Measurements from ENCODE around the gene MRPS5.

The MRPS5 gene

DNA sequence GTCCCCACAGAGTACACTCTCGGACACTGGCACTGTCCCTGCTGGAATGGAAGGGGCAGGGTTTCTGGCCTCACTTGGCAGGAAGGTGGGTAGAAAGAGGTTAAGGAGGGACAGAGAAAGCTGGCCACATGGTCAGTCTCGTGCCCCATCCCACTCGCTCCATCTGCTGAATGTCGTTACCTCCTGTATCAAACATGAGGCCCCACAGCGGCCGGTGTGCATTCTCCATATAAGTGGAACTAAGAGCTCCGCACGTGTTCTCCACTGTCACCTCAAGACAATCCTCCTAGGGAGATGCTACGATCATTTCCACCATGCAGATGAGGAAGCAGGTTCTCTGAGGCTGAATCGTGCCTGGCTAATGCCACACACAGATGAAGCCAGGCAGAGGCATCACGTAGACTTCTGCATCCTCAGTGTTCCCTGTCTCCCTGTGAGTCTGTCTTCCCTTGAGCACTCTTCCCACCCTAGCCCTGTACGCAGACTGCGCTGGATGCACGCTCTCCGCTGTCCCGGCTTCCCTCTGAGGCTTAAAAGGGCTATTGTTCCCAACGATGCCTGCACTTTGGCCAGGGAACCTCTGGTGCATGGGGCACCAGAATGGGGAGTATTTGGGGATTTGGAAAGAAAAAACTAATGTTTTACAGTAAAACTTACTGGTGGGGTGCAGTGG is 61.0 kb downstream of the MRPS5 start:
- no peak overlapping the region for H3K4me3 ChIP-seq (ENCODE audit: low read depth, low read length)
- TF ChIP-seq, protein P1, sequence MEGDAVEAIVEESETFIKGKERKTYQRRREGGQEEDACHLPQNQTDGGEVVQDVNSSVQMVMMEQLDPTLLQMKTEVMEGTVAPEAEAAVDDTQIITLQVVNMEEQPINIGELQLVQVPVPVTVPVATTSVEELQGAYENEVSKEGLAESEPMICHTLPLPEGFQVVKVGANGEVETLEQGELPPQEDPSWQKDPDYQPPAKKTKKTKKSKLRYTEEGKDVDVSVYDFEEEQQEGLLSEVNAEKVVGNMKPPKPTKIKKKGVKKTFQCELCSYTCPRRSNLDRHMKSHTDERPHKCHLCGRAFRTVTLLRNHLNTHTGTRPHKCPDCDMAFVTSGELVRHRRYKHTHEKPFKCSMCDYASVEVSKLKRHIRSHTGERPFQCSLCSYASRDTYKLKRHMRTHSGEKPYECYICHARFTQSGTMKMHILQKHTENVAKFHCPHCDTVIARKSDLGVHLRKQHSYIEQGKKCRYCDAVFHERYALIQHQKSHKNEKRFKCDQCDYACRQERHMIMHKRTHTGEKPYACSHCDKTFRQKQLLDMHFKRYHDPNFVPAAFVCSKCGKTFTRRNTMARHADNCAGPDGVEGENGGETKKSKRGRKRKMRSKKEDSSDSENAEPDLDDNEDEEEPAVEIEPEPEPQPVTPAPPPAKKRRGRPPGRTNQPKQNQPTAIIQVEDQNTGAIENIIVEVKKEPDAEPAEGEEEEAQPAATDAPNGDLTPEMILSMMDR (IDR thresholded peaks at IDR 0.05; ENCODE audit: low read depth, low read length) = no peak

DNA sequence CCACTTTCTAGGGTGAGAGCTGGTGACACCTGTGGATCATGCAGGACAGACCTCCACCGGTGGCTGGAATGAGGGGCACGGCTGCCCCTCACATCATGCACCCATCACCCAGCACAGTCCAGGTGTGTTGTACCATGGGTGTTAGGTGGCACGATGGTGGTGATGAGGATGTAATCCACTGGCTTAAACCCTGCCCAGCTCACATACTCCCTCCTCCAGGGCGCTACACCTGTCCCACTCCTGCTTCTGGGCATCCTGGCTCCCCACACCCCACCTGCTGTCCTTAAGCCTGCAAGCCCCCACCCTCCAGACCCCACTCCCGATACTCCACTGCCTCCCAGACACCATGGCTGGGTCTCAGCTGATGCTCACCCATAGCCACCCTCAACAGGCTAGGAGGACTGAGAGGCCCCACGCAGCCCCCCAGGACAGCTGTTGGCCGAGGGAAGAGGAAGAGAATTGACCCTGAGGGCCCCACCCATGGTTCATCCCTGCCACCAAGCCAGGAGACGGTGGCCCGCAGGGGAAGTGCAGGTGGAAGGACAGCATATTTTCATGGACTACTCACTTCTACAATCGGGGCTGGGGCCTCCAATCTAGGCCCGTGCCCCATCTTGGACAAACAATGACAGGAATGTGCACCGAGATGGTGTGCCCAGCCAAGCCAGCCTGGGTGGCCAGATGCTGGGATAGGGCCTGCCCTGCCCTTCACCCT is 61.8 kb downstream of the MRPS5 start:
- H3K4me3 ChIP-seq (ENCODE audit: low read depth, low read length) = no peak overlapping the region
- TF ChIP-seq, protein P1 (IDR thresholded peaks at IDR 0.05; ENCODE audit: low read depth, low read length) = no peak

DNA sequence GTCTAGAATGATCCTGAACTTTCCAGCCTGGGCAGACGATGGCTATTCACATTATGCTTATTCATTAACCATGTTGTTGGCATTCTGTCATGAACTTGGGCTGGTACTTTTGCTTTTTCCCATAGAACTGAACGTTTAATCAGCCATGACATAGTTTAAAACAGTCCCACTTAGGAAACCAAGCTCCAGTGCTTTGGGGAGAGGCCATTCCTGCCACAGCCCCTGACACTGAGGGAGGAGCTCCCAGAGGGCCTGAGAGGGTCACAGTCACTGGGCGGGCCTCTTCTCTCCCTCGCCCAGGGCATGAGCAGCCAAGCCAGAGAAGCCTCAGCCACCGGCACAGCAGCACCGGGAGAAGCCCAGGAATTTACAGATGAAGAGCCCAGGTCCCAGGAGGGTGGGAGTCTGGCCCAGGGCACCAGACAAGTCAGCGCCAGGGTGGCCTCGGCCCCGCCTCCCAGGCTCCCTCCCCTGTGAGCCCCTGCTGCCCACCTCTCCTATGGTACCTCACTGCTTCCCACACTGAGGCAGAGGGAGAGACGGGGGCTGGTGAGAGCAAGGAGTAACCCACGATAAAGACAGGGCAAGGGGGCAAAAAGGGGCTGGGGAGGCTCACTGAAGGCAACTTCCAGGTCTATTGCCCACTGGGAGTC is 62.5 kb downstream of the MRPS5 start:
- no peak overlapping the region for H3K4me3 ChIP-seq (ENCODE audit: low read depth, low read length)
- TF ChIP-seq, protein P1 (IDR thresholded peaks at IDR 0.05; ENCODE audit: low read depth, low read length) = no peak

DNA sequence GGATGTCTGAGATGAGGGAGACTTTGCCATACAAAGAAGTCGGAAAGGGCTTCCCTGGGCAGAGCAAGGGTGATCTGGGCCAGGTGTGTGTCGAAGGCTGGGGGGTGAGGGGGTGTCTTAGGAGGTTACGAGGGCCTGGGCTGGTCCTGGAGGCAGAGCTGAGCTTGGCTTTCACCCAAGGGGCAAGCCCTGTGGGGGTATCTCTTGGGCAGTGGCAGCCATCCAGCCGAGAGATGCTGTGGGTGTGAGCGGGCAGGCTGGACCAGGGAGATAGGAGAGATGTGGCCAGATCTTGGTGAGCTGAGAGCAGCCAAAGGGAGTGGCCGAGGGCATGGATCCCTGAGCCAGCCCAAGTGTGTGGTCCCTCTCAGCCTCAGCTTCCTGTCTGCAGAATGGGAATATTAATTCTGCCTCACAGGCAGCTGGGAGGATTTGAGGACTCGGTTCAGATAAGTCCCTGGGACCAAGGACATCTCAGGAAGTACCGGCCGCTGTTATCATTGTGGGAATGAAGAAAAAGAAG is 63.1 kb downstream of the MRPS5 start:
- TF ChIP-seq, protein P1 (IDR thresholded peaks at IDR 0.05; ENCODE audit: low read depth, low read length) = no peak
- no peak overlapping the region for H3K4me3 ChIP-seq (ENCODE audit: low read depth, low read length)

DNA sequence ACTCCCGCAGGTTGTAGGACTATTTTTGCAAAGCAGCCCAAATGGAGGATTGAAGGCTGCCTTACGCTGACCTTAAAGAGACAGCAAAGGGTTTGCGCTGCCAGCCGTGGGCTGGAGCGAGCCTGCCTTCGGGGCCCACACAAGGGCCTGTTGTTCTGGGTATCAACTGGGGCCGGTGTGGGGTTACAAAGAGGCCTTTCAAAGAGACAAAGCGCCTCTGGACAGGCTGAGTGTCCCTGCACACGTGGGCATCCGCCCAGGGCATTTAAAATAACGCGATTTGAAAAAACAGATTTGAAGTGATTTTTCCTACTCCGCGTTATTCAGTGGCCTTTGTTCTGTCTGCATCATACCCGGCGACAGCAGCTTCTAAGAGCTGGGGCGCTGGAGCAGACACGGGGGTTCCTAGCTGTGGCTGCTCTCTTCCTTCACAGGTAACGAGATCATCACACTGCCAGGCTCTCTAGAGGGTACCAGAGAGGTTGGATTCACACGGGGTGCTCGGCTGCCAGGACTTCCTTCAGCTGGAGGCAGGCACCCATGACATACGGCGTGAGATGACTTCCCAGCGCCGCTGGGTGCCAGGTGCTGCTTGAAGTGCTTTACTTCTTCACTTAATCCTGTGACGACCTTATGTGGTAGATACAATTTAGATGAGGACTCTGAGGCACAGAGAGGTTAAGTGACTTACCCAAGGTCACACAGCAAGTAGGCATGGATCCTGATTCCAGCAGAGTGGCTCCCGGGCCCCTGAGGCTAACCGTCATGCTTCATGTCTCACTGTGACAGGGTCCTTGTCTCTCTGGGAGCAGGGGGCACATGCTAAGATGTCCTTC is 63.9 kb downstream of the MRPS5 start:
- TF ChIP-seq, protein P1 (IDR thresholded peaks at IDR 0.05; ENCODE audit: low read depth, low read length) = no peak
- no peak overlapping the region for H3K4me3 ChIP-seq (ENCODE audit: low read depth, low read length)

DNA sequence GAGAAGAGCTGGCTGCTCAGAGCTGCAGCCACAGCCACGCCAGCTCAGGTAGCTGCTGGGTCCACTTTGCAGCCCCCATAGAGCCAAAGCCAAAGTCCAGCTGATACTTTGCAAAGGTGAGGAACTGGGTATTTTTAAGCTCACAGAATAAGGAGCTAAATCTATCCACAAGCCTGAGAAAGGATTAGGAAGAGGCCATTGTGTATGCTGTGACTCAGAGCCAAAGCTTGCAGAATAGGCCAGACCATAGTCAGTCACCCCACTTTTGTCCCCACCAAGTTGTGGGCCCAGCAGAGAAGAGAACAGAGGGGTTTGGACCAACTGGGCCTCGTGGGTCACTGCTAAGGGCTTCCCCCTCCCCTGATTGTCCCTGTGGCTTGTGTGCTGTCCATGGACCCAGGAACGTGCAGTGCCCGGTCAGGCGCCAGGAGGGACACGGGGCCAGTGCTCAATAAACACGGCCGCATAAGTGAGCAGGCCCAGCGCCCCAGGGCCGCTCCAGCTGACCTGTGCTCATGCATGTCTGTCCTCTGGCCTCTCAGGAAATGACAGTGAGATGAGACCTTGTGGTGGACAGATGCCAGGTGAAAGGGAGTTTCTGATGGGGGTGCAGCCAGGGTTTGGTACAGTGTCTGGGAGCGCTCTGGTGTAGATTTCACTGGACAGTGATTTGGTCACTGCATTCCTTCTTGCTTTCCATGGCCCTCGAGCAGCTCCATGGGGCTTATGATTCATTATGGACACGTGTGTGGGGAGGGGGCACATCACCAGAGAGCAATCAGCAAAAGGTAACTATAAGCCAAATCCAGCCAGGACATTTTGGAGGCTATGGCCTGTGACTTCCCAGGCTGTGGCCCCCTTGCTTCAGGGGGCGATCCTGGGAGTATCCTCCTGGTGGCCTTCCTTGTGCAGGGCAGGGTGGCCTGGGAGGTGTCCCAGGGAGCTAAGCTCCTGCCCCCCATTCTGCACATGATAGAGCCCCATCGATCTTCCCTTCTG is 64.8 kb downstream of the MRPS5 start:
- TF ChIP-seq, protein P1 (IDR thresholded peaks at IDR 0.05; ENCODE audit: low read depth, low read length) = no peak

More for the DNA sequence above, 64.8 kb downstream of the MRPS5 start:
- H3K4me3 ChIP-seq (ENCODE audit: low read depth, low read length) = no peak overlapping the region

Measured in WI38 (cell line).